Measurements from ENCODE around the gene ZFPL1. TPM values are rescaled to one million over a fixed set of nuclear protein-coding genes. Genes with fewer than 3 reads are reported as not detected.

The ZFPL1 gene
- total RNA-seq, 4 donors from 2014 or later, result 35.7 to 42.0 (median 40.6) TPM

GRCh38 chr11:65129649-65130441 is 45.8 kb downstream of the ZFPL1 start:
- in situ Hi-C loops (cut with MboI; ENCODE audit: low sequenced_read_pairs in 4 of 4) (no loop called here), intact Hi-C loops (cut with DNase I; ENCODE audit: low total_unique reads) (no loop called here)
- no peak overlapping the region for H3K27ac ChIP-seq
- H3K9me3 ChIP-seq, result no peaks in the 10 kb centered on the region
- TF ChIP-seq, protein P1, sequence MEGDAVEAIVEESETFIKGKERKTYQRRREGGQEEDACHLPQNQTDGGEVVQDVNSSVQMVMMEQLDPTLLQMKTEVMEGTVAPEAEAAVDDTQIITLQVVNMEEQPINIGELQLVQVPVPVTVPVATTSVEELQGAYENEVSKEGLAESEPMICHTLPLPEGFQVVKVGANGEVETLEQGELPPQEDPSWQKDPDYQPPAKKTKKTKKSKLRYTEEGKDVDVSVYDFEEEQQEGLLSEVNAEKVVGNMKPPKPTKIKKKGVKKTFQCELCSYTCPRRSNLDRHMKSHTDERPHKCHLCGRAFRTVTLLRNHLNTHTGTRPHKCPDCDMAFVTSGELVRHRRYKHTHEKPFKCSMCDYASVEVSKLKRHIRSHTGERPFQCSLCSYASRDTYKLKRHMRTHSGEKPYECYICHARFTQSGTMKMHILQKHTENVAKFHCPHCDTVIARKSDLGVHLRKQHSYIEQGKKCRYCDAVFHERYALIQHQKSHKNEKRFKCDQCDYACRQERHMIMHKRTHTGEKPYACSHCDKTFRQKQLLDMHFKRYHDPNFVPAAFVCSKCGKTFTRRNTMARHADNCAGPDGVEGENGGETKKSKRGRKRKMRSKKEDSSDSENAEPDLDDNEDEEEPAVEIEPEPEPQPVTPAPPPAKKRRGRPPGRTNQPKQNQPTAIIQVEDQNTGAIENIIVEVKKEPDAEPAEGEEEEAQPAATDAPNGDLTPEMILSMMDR (IDR thresholded peaks at IDR 0.05 in 4 of 5, conservative IDR thresholded peaks at IDR 0.05 in 1 of 5), result no peak
- TF ChIP-seq POLR2A (IDR thresholded peaks at IDR 0.05), result no peak
- H3K27me3 ChIP-seq, result no peaks in the 10 kb centered on the region
- H3K4me1 ChIP-seq, result peaks cover 15 to 18% of the 10 kb centered on the region in 2 donors
- ATAC-seq, result no peak
- H3K36me3 ChIP-seq, result peaks cover 0 to 81% of the 10 kb centered on the region in 2 donors
- no peak overlapping the region for H3K4me3 ChIP-seq
- DNase-seq, result no peak

GRCh38 chr11:65130631-65131416 is 46.8 kb downstream of the ZFPL1 start:
- DNase-seq, result no peak
- Histone ChIP-seq H3K9me3 (no peaks in the 10 kb centered on the region), H3K4me1 (peaks cover 21 to 25% of the 10 kb centered on the region in 2 donors), H3K27me3 (no peaks in the 10 kb centered on the region), H3K27ac (no peak overlapping the region), H3K36me3 (peaks cover 0 to 71% of the 10 kb centered on the region in 2 donors), H3K4me3 (no peak overlapping the region)
- in situ Hi-C loops (cut with MboI; ENCODE audit: low sequenced_read_pairs in 4 of 4) (no loop called here), intact Hi-C loops (cut with DNase I; ENCODE audit: low total_unique reads) (no loop called here)
- TF ChIP-seq, protein P1 (IDR thresholded peaks at IDR 0.05 in 4 of 5, conservative IDR thresholded peaks at IDR 0.05 in 1 of 5), result no peak
- TF ChIP-seq POLR2A (IDR thresholded peaks at IDR 0.05), result no peak
- no peak for ATAC-seq

DNA sequence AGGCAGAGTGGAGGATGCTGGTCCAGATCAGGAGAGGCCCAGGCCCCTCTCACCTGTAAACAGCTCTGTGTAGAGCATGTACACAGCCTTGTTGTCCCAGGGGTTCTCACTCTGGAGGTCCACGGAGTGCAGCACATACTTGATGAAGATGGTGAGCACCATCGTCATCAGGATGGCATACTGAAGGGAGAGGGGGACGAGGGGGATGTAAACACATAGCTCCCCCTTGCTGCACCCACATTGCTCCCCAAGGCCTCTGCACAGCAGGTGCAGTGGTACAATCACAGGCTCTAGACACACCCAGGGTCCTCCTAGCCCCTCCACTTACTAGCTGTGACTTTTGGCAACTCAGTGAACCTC is 47.4 kb downstream of the ZFPL1 start:
- H3K4me3 ChIP-seq, result no peak overlapping the region
- no peak for ATAC-seq
- H3K4me1 ChIP-seq, result peaks cover 27 to 29% of the 10 kb centered on the region in 2 donors
- H3K27me3 ChIP-seq, result no peaks in the 10 kb centered on the region
- no peaks in the 10 kb centered on the region for H3K9me3 ChIP-seq
- H3K27ac ChIP-seq, result no peak overlapping the region
- in situ Hi-C loops (cut with MboI; ENCODE audit: low sequenced_read_pairs in 4 of 4), result no loop called here
- intact Hi-C loops (cut with DNase I; ENCODE audit: low total_unique reads), result no loop called here
- peaks cover 0 to 65% of the 10 kb centered on the region in 2 donors for H3K36me3 ChIP-seq
- TF ChIP-seq, protein P1 (IDR thresholded peaks at IDR 0.05 in 4 of 5, conservative IDR thresholded peaks at IDR 0.05 in 1 of 5), result no peak
- no peak for TF ChIP-seq POLR2A (IDR thresholded peaks at IDR 0.05)
- DNase-seq, result no peak

DNA sequence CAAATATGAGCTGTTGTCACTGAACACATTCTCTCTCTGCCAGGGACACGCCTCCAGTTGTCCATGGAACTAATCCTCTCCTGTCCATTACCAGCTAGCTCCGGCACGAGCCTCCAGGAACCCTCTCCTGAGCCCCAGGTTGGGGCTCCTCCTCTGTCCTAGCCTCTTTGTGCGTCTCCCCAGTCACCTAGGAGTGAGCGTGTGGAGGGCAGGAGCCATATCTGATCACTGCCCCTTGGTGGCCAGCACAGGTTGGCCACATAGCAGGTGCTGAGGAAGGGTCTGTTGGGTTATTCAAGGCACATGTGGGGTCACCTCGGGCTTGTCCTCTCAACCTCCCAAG is 47.8 kb downstream of the ZFPL1 start:
- Histone ChIP-seq H3K36me3 (peaks cover 0 to 60% of the 10 kb centered on the region in 2 donors), H3K4me3 (no peak overlapping the region), H3K27me3 (no peaks in the 10 kb centered on the region), H3K27ac (peak overlapping the region in 1 of 4 donors; percentile 31), H3K4me1 (peaks cover 27 to 29% of the 10 kb centered on the region in 2 donors), H3K9me3 (no peaks in the 10 kb centered on the region)
- TF ChIP-seq POLR2A (IDR thresholded peaks at IDR 0.05), result no peak
- TF ChIP-seq, protein P1 (IDR thresholded peaks at IDR 0.05 in 4 of 5, conservative IDR thresholded peaks at IDR 0.05 in 1 of 5), result no peak
- intact Hi-C loops (cut with DNase I; ENCODE audit: low total_unique reads) (loop anchor here (2.0 kb wide), 1 partner anchor 725 kb away; no protein-coding TSS in a partner anchor), in situ Hi-C loops (cut with MboI; ENCODE audit: low sequenced_read_pairs in 4 of 4) (no loop called here)
- no peak for ATAC-seq
- no peak for DNase-seq
